Heart right ventricle (tissue), 16 donors: Measurements from ENCODE around the gene MARCHF11. TPM values are rescaled to one million over a fixed set of nuclear protein-coding genes. Genes with fewer than 3 reads are reported as not detected.
A peak's percentile ranks its signal among the peaks of the same experiment; 100 is the strongest.

ENCODE experiments used
- ATAC-seq, 8 donors: fragments of 200-7000 bp; cut with Tn5 transposase; one replicate each; pipeline ENCODE4 v1.9.1; 2020; ENCODE audit warnings: mild to moderate bottlenecking in 8 of 8, moderate library complexity in 8 of 8, moderate number of reproducible peaks in 1 of 8
- DNase-seq, 2 donors: peaks; one replicate each; pipeline ENCODE4 v3.0.0-alpha.2; 2020
- H3K27ac ChIP-seq, 10 donors: fragments of 200-600 bp; sonication (generic) in 2 of 10; one replicate each; pipeline versions ENCODE4 v1.5.0 to v1.8.0; 2020 to 2022; ENCODE audit warnings: mild to moderate bottlenecking in 3 of 10
- H3K27me3 ChIP-seq, 7 donors: fragments of 200-600 bp; one replicate each; pipeline ENCODE4 v1.8.0; 2021 to 2022; ENCODE audit warnings: mild to moderate bottlenecking in 2 of 7
- H3K36me3 ChIP-seq, 9 donors: fragments of 200-600 bp; sonication (generic) in 1 of 9; one replicate each; pipeline versions ENCODE4 v1.5.0 to v1.8.0; 2020 to 2022; ENCODE audit warnings: mild to moderate bottlenecking in 2 of 9
- H3K4me1 ChIP-seq, 9 donors: fragments of 200-600 bp; sonication (generic) in 1 of 9; one replicate each; pipeline versions ENCODE4 v1.5.0 to v1.8.0; 2020 to 2022; ENCODE audit warnings: mild to moderate bottlenecking in 4 of 9
- H3K4me3 ChIP-seq, 10 donors: fragments of 200-600 bp; sonication (generic) in 2 of 10; one replicate each; pipeline versions ENCODE4 v1.5.0 to v1.8.0; 2020 to 2022; ENCODE audit warnings: mild to moderate bottlenecking in 7 of 10, moderate library complexity in 2 of 10
- H3K9me3 ChIP-seq, 11 donors: fragments of 200-600 bp in 10 of 11; sonication (generic) in 2 of 11; one replicate each; pipeline versions ENCODE4 v1.5.0 to v1.8.0; 2013 to 2022; ENCODE audit warnings: mild to moderate bottlenecking in 2 of 11, control low read depth in 1 of 11, moderate library complexity in 1 of 11
- CTCF ChIP-seq, 9 donors: fragments of 200-600 bp; sonication (generic) in 2 of 9; IDR thresholded peaks; one replicate each; pipeline versions ENCODE4 v1.5.0 to v1.8.0; 2021 to 2022; ENCODE audit warnings: antibody characterized with exemption in 9 of 9, mild to moderate bottlenecking in 5 of 9, moderate library complexity in 1 of 9
- WGBS, 2 donors: extraction: QIAGEN DNeasy Blood & Tissue Kit; methylation state at CpG; one replicate each; pipeline ENCODE4 v1.1.7; 2013; ENCODE audit warnings: inconsistent platforms in 1 of 2; 5-methylcytosine and 5-hydroxymethylcytosine counted together
- intact Hi-C, 10 donors: fragments of 100-400 bp; cut with DNase I; formaldehyde crosslinking; loops; one replicate each; pipeline versions ENCODE4 v1.11.1 to v1.14.2; 2022
- polyA plus RNA-seq, 2 donors: library from polyadenylated mRNA; stranded (reverse); fragments of 200-250 nt; gene quantifications; one replicate each; pipeline ENCODE4 v1.2.3, GENCODE V29; 2013
- total RNA-seq, 10 donors: library from RNA; stranded (reverse); fragmentation: NEBNext Ultra II Directional in 3 of 10; extraction: Animal tissue kit (Norgen Biotek cat#: 25700) in 3 of 10; gene quantifications; one replicate each; pipeline versions ENCODE4 v1.2.1 to v1.2.4, GENCODE V29; 2021 to 2023
- donor health status: Arrhythmogenic right ventricular cardiomyopathy.
- donor health status: ischemic (EF 13 %, LVEDD 7.1; RV severe dilation, severe dysfunction).
- donor health status: healthy with polysubstance abuse.
- donor health status: DM: no; HTN: yes; CAD: no.
- donor health status: DM: no; HTN: no; CAD: no.
- donor health status: ischemic (EF 25% LVEDD 6.9; RV normal size, moderate dysfunction).
- donor health status: ischemic (EF 25% LVEDD 5.7; RV mildly dilated, moderate dysfunction).
- donor health status: healthy.
- donor health status: DM: yes; HTN: yes; CAD: no.
- donor health status: Ischemic cardiomyopathy.
- donor health status: ischemic (EF 35%, LVEDD 5.7; RV mildly dilated, moderate dysfunction).
- donor health status: nonischemic (EF 11% LVEDD 7.7; RV severe dilation, severe dysfunction).
- donor health status: DM: yes; HTN: yes; CAD: no.
- donor health status: PGD.
- donor health status: ischemic (EF 29% LVEDD 5.4; RV normal size, mild dysfunction).
- donor health status: nonischemic (EF 23%, LVEDD 6.1; RV moderate dilation, normal function).

The MARCHF11 gene
- total and polyA plus RNA-seq, 12 donors: 0.58 to 7.9 (median 3.5) TPM

GRCh38 chr5:16143361-16144049, 36.1 kb downstream of the MARCHF11 start:
- Histone ChIP-seq H3K27me3 (no peaks in the 10 kb centered on the region), H3K4me1 (peaks cover 0 to 45% (median 10%) of the 10 kb centered on the region in 9 donors), H3K4me3 (no peak overlapping the region), H3K36me3 (no peaks in the 10 kb centered on the region), H3K9me3 (peaks cover 0 to 10% (median under 1%) of the 10 kb centered on the region in 11 donors), H3K27ac (peak overlapping the region in 9 of 10 donors; percentile 46 to 76 (median 65))
- DNase-seq (no peak), ATAC-seq (peak; percentile 44 to 84 (median 64))
- 43 to 54% methylated on average over 5 of the region's 5 CpGs for WGBS, 2 donors
- no peak for TF ChIP-seq CTCF (IDR thresholded peaks at IDR 0.05)
- intact Hi-C loops: no loop called here

DNA sequence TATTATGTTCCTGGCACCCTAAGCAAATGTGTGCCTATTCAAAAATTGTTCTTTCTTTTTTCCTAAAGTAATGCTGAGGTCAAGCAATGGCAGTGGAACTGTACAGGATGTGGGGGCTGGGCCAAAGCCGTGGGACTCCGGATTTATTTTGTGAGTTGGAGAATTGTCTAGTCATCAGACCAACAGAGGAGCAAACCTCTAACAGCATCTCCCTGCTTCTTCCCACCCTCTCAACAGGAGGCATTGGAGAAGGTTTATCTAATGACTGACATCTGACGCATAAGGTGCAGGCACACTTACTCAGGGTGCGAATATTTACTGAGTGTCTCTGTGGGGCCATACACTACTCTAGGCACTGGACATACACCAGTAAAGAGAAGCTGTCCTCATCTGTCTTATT, 38.6 kb downstream of the MARCHF11 start:
- no peak for DNase-seq
- Histone ChIP-seq H3K27ac (peak overlapping the region in 6 of 10 donors; percentile 40 to 76 (median 57)), H3K9me3 (peaks cover 0 to 24% (median 7%) of the 10 kb centered on the region in 11 donors), H3K4me3 (no peak overlapping the region), H3K36me3 (no peaks in the 10 kb centered on the region), H3K4me1 (peaks cover 0 to 30% (median 9%) of the 10 kb centered on the region in 9 donors), H3K27me3 (no peaks in the 10 kb centered on the region)
- no peak for TF ChIP-seq CTCF (IDR thresholded peaks at IDR 0.05)
- peak in 3 of 8 donors; percentile 16 to 35 (median 23) for ATAC-seq
- WGBS, 2 donors: 46 to 47% methylated on average over 4 of the region's 4 CpGs
- intact Hi-C loops: no loop called here

- 72 to 78% methylated on average over 3 of the region's 3 CpGs for WGBS, 2 donors
These were observed 39.2 kb downstream of the MARCHF11 start for GRCh38 chr5:16140417-16140816.

GRCh38 chr5:16137177-16137576, 42.4 kb downstream of the MARCHF11 start:
- ATAC-seq: peak in 6 of 8 donors; percentile 35 to 63 (median 54)
- DNase-seq: no peak
- TF ChIP-seq CTCF (IDR thresholded peaks at IDR 0.05): no peak
- H3K4me3 ChIP-seq: no peak overlapping the region
- no peaks in the 10 kb centered on the region for H3K36me3 ChIP-seq
- peaks cover 0 to 15% (median 7%) of the 10 kb centered on the region in 9 donors for H3K4me1 ChIP-seq
- intact Hi-C loops: no loop called here
- H3K27me3 ChIP-seq: no peaks in the 10 kb centered on the region
- H3K9me3 ChIP-seq: peaks cover 0 to 34% (median 7%) of the 10 kb centered on the region in 11 donors
- H3K27ac ChIP-seq: peak overlapping the region in 3 of 10 donors; percentile 6 to 46 (median 23)

More at GRCh38 chr5:16140417-16140816, 39.2 kb downstream of the MARCHF11 start:
- no peaks in the 10 kb centered on the region for H3K36me3 ChIP-seq
- no peak for DNase-seq
- H3K9me3 ChIP-seq: peaks cover 0 to 24% (median 7%) of the 10 kb centered on the region in 11 donors
- no peak overlapping the region for H3K4me3 ChIP-seq
- no peak for TF ChIP-seq CTCF (IDR thresholded peaks at IDR 0.05)
- intact Hi-C loops: no loop called here
- no peaks in the 10 kb centered on the region for H3K27me3 ChIP-seq
- H3K4me1 ChIP-seq: peaks cover 0 to 30% (median 9%) of the 10 kb centered on the region in 9 donors
- H3K27ac ChIP-seq: peak overlapping the region in 2 of 10 donors; percentile 40 to 71
- ATAC-seq: no peak
